Measurements from ENCODE around the gene AHDC1.

GRCh38 chr1:27606708-27607238 lies 2.8 kb upstream of the AHDC1 start:
- TF ChIP-seq ZKSCAN1 (IDR thresholded peaks at IDR 0.05; ENCODE audit: low read depth, low read length) (no peak), CTCF (IDR thresholded peaks at IDR 0.05 in 2 of 3, conservative IDR thresholded peaks at IDR 0.05 in 1 of 3; ENCODE audit: insufficient read depth in 2 of 3, low read depth in 1 of 3, low read length in 3 of 3) (no peak), ZNF830 (CRISPR knock-in tag; IDR thresholded peaks at IDR 0.05) (no peak), ZFP30 (CRISPR knock-in tag; IDR thresholded peaks at IDR 0.05; ENCODE audit: borderline replicate concordance) (no peak)

Data from K562 (cell line).